ENCODE results near the gene KCNJ16. TPM values are rescaled to one million over a fixed set of nuclear protein-coding genes. Genes with fewer than 3 reads are reported as not detected.

KCNJ16 gene
- total RNA-seq, 1 donor from 2014 or later = 1.6 TPM

- Histone ChIP-seq H3K9me3 (ENCODE audit: control insufficient read depth in 3 of 3, low read length in 3 of 3) (no peaks in the 10 kb centered on the region), H3K36me3 (ENCODE audit: control insufficient read depth in 3 of 3, insufficient read depth in 3 of 3, low read length in 3 of 3) (no peaks in the 10 kb centered on the region), H3K27ac (ENCODE audit: low read depth, low read length) (no peak overlapping the region), H3K4me3 (ENCODE audit: low read length in 3 of 3) (no peak overlapping the region), H3K27me3 (ENCODE audit: control insufficient read depth in 3 of 3, insufficient read depth in 3 of 3, low read length in 3 of 3) (no peaks in the 10 kb centered on the region), H3K4me1 (ENCODE audit: control insufficient read depth in 3 of 3, insufficient read depth in 3 of 3, low read length in 3 of 3) (peaks cover under 1 to 19% (median 3%) of the 10 kb centered on the region in 3 donors), H3K9ac (ENCODE audit: low read depth in 1 of 3, low read length in 3 of 3) (no peak overlapping the region)
Observed at GRCh38 chr17:70060415-70060814, 14.6 kb upstream of the KCNJ16 start.

GRCh38 chr17:70067134-70067533 lies 7.9 kb upstream of the KCNJ16 start:
- Histone ChIP-seq H3K4me3 (ENCODE audit: low read length in 3 of 3) (no peak overlapping the region), H3K27ac (ENCODE audit: low read depth, low read length) (no peak overlapping the region), H3K36me3 (ENCODE audit: control insufficient read depth in 3 of 3, insufficient read depth in 3 of 3, low read length in 3 of 3) (no peaks in the 10 kb centered on the region), H3K9me3 (ENCODE audit: control insufficient read depth in 3 of 3, low read length in 3 of 3) (no peaks in the 10 kb centered on the region), H3K27me3 (ENCODE audit: control insufficient read depth in 3 of 3, insufficient read depth in 3 of 3, low read length in 3 of 3) (no peaks in the 10 kb centered on the region), H3K4me1 (ENCODE audit: control insufficient read depth in 3 of 3, insufficient read depth in 3 of 3, low read length in 3 of 3) (no peaks in the 10 kb centered on the region), H3K9ac (ENCODE audit: low read depth in 1 of 3, low read length in 3 of 3) (no peak overlapping the region)

GRCh38 chr17:70070305-70071027 lies 4.6 kb upstream of the KCNJ16 start:
- H3K9ac ChIP-seq (ENCODE audit: low read depth in 1 of 3, low read length in 3 of 3) = no peak overlapping the region
- no peaks in the 10 kb centered on the region for H3K27me3 ChIP-seq (ENCODE audit: control insufficient read depth in 3 of 3, insufficient read depth in 3 of 3, low read length in 3 of 3)
- no peaks in the 10 kb centered on the region for H3K9me3 ChIP-seq (ENCODE audit: control insufficient read depth in 3 of 3, low read length in 3 of 3)
- H3K27ac ChIP-seq (ENCODE audit: low read depth, low read length) = no peak overlapping the region
- H3K4me3 ChIP-seq (ENCODE audit: low read length in 3 of 3) = no peak overlapping the region
- no peaks in the 10 kb centered on the region for H3K36me3 ChIP-seq (ENCODE audit: control insufficient read depth in 3 of 3, insufficient read depth in 3 of 3, low read length in 3 of 3)
- no peaks in the 10 kb centered on the region for H3K4me1 ChIP-seq (ENCODE audit: control insufficient read depth in 3 of 3, insufficient read depth in 3 of 3, low read length in 3 of 3)

GRCh38 chr17:70071127-70071526 lies 3.9 kb upstream of the KCNJ16 start:
- H3K4me3 ChIP-seq (ENCODE audit: low read length in 3 of 3) = no peak overlapping the region
- H3K9ac ChIP-seq (ENCODE audit: low read depth in 1 of 3, low read length in 3 of 3) = no peak overlapping the region
- H3K27me3 ChIP-seq (ENCODE audit: control insufficient read depth in 3 of 3, insufficient read depth in 3 of 3, low read length in 3 of 3) = no peaks in the 10 kb centered on the region
- H3K27ac ChIP-seq (ENCODE audit: low read depth, low read length) = no peak overlapping the region
- no peaks in the 10 kb centered on the region for H3K9me3 ChIP-seq (ENCODE audit: control insufficient read depth in 3 of 3, low read length in 3 of 3)
- no peaks in the 10 kb centered on the region for H3K4me1 ChIP-seq (ENCODE audit: control insufficient read depth in 3 of 3, insufficient read depth in 3 of 3, low read length in 3 of 3)
- no peaks in the 10 kb centered on the region for H3K36me3 ChIP-seq (ENCODE audit: control insufficient read depth in 3 of 3, insufficient read depth in 3 of 3, low read length in 3 of 3)

GRCh38 chr17:70071620-70072019 lies 3.4 kb upstream of the KCNJ16 start:
- H3K27ac ChIP-seq (ENCODE audit: low read depth, low read length) = no peak overlapping the region
- no peaks in the 10 kb centered on the region for H3K9me3 ChIP-seq (ENCODE audit: control insufficient read depth in 3 of 3, low read length in 3 of 3)
- no peaks in the 10 kb centered on the region for H3K36me3 ChIP-seq (ENCODE audit: control insufficient read depth in 3 of 3, insufficient read depth in 3 of 3, low read length in 3 of 3)
- H3K4me1 ChIP-seq (ENCODE audit: control insufficient read depth in 3 of 3, insufficient read depth in 3 of 3, low read length in 3 of 3) = no peaks in the 10 kb centered on the region
- H3K9ac ChIP-seq (ENCODE audit: low read depth in 1 of 3, low read length in 3 of 3) = no peak overlapping the region
- no peaks in the 10 kb centered on the region for H3K27me3 ChIP-seq (ENCODE audit: control insufficient read depth in 3 of 3, insufficient read depth in 3 of 3, low read length in 3 of 3)
- H3K4me3 ChIP-seq (ENCODE audit: low read length in 3 of 3) = no peak overlapping the region

GRCh38 chr17:70072546-70073309 lies 2.3 kb upstream of the KCNJ16 start:
- H3K9ac ChIP-seq (ENCODE audit: low read depth in 1 of 3, low read length in 3 of 3) = no peak overlapping the region
- no peaks in the 10 kb centered on the region for H3K4me1 ChIP-seq (ENCODE audit: control insufficient read depth in 3 of 3, insufficient read depth in 3 of 3, low read length in 3 of 3)
- no peak overlapping the region for H3K27ac ChIP-seq (ENCODE audit: low read depth, low read length)
- H3K4me3 ChIP-seq (ENCODE audit: low read length in 3 of 3) = no peak overlapping the region
- H3K36me3 ChIP-seq (ENCODE audit: control insufficient read depth in 3 of 3, insufficient read depth in 3 of 3, low read length in 3 of 3) = no peaks in the 10 kb centered on the region
- H3K9me3 ChIP-seq (ENCODE audit: control insufficient read depth in 3 of 3, low read length in 3 of 3) = no peaks in the 10 kb centered on the region
- H3K27me3 ChIP-seq (ENCODE audit: control insufficient read depth in 3 of 3, insufficient read depth in 3 of 3, low read length in 3 of 3) = no peaks in the 10 kb centered on the region

- Histone ChIP-seq H3K4me1 (ENCODE audit: control insufficient read depth in 3 of 3, insufficient read depth in 3 of 3, low read length in 3 of 3) (no peaks in the 10 kb centered on the region), H3K4me3 (ENCODE audit: low read length in 3 of 3) (no peak overlapping the region), H3K9ac (ENCODE audit: low read depth in 1 of 3, low read length in 3 of 3) (no peak overlapping the region), H3K27me3 (ENCODE audit: control insufficient read depth in 3 of 3, insufficient read depth in 3 of 3, low read length in 3 of 3) (no peaks in the 10 kb centered on the region), H3K36me3 (ENCODE audit: control insufficient read depth in 3 of 3, insufficient read depth in 3 of 3, low read length in 3 of 3) (no peaks in the 10 kb centered on the region), H3K9me3 (ENCODE audit: control insufficient read depth in 3 of 3, low read length in 3 of 3) (no peaks in the 10 kb centered on the region), H3K27ac (ENCODE audit: low read depth, low read length) (no peak overlapping the region)
Observed at GRCh38 chr17:70073310-70073709, 1.7 kb upstream of the KCNJ16 start.

- Histone ChIP-seq H3K27me3 (ENCODE audit: control insufficient read depth in 3 of 3, insufficient read depth in 3 of 3, low read length in 3 of 3) (no peaks in the 10 kb centered on the region), H3K9me3 (ENCODE audit: control insufficient read depth in 3 of 3, low read length in 3 of 3) (no peaks in the 10 kb centered on the region), H3K4me3 (ENCODE audit: low read length in 3 of 3) (no peak overlapping the region), H3K4me1 (ENCODE audit: control insufficient read depth in 3 of 3, insufficient read depth in 3 of 3, low read length in 3 of 3) (no peaks in the 10 kb centered on the region), H3K27ac (ENCODE audit: low read depth, low read length) (no peak overlapping the region), H3K36me3 (ENCODE audit: control insufficient read depth in 3 of 3, insufficient read depth in 3 of 3, low read length in 3 of 3) (no peaks in the 10 kb centered on the region), H3K9ac (ENCODE audit: low read depth in 1 of 3, low read length in 3 of 3) (no peak overlapping the region)
Observed at GRCh38 chr17:70073799-70074198, 1.2 kb upstream of the KCNJ16 start.

GRCh38 chr17:70074236-70074830 lies 692 bp upstream of the KCNJ16 start:
- Histone ChIP-seq H3K4me3 (ENCODE audit: low read length in 3 of 3) (no peak overlapping the region), H3K9ac (ENCODE audit: low read depth in 1 of 3, low read length in 3 of 3) (no peak overlapping the region), H3K36me3 (ENCODE audit: control insufficient read depth in 3 of 3, insufficient read depth in 3 of 3, low read length in 3 of 3) (no peaks in the 10 kb centered on the region), H3K27ac (ENCODE audit: low read depth, low read length) (no peak overlapping the region), H3K9me3 (ENCODE audit: control insufficient read depth in 3 of 3, low read length in 3 of 3) (no peaks in the 10 kb centered on the region), H3K27me3 (ENCODE audit: control insufficient read depth in 3 of 3, insufficient read depth in 3 of 3, low read length in 3 of 3) (no peaks in the 10 kb centered on the region), H3K4me1 (ENCODE audit: control insufficient read depth in 3 of 3, insufficient read depth in 3 of 3, low read length in 3 of 3) (no peaks in the 10 kb centered on the region)

GRCh38 chr17:70076189-70076588 lies 1.2 kb downstream of the KCNJ16 start:
- Histone ChIP-seq H3K4me1 (ENCODE audit: control insufficient read depth in 3 of 3, insufficient read depth in 3 of 3, low read length in 3 of 3) (no peaks in the 10 kb centered on the region), H3K9ac (ENCODE audit: low read depth in 1 of 3, low read length in 3 of 3) (no peak overlapping the region), H3K27me3 (ENCODE audit: control insufficient read depth in 3 of 3, insufficient read depth in 3 of 3, low read length in 3 of 3) (no peaks in the 10 kb centered on the region), H3K4me3 (ENCODE audit: low read length in 3 of 3) (no peak overlapping the region), H3K9me3 (ENCODE audit: control insufficient read depth in 3 of 3, low read length in 3 of 3) (no peaks in the 10 kb centered on the region), H3K27ac (ENCODE audit: low read depth, low read length) (no peak overlapping the region), H3K36me3 (ENCODE audit: control insufficient read depth in 3 of 3, insufficient read depth in 3 of 3, low read length in 3 of 3) (no peaks in the 10 kb centered on the region)

All from skeletal muscle tissue (tissue), 4 donors.